ENCODE results near the gene SIL1.

DNA sequence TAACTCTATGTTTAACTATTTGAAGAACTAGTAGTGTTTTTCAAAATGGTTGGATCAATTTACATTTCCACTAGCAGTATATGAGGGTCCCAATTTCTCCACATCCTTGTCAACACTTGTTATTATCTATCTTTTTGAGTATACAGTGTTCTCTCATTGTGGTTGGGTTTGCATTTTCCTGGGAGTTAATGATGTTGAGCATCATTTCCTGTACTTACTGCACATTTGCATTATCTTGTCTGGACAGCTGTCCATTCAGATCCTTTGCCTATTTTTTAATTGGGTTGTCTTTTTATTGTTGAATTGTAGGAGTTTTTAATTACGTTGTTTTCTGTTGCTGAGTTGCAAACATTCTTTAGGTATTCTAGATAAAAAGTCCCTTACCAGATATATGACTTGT lies 219.6 kb downstream of the SIL1 start:
- TF ChIP-seq SNRNP70 (IDR thresholded peaks at IDR 0.05; ENCODE audit: low read depth, low read length) = no peak
- no peak for TF ChIP-seq ZNF136 (CRISPR knock-in tag; IDR thresholded peaks at IDR 0.05; ENCODE audit: low read depth)
- TF ChIP-seq ZFP1 (CRISPR knock-in tag; IDR thresholded peaks at IDR 0.05) = no peak
- TF ChIP-seq YY1 (IDR thresholded peaks at IDR 0.05; ENCODE audit: insufficient read depth, insufficient replicate concordance, low read depth, low read length) = no peak
- TF ChIP-seq ZNF768 (CRISPR knock-in tag; IDR thresholded peaks at IDR 0.05) = no peak
- TF ChIP-seq POLR2A (IDR thresholded peaks at IDR 0.05; ENCODE audit: insufficient read depth in 1 of 2, low read depth in 2 of 2, low read length in 2 of 2) = no peak
- no peak for TF ChIP-seq MAFF (IDR thresholded peaks at IDR 0.05; ENCODE audit: low read depth, low read length)
- TF ChIP-seq NCOA2 (CRISPR knock-in tag; IDR thresholded peaks at IDR 0.05) = no peak
- TF ChIP-seq ERF (CRISPR knock-in tag; IDR thresholded peaks at IDR 0.05) = no peak
- no peak for TF ChIP-seq HES4 (CRISPR knock-in tag; IDR thresholded peaks at IDR 0.05; ENCODE audit: borderline replicate concordance)
- TF ChIP-seq ZZZ3 (CRISPR knock-in tag; IDR thresholded peaks at IDR 0.05; ENCODE audit: borderline replicate concordance) = no peak
